Measurements from ENCODE around the gene PGM2L1.
"Not testable (repeated sequence)": the region's sequence is repeated elsewhere in the genome, so short reads cannot be mapped to it uniquely, and the experiment has no call there.

Gene PGM2L1

GRCh38 chr11:74331000-74331399, 67.2 kb downstream of the PGM2L1 start:
- DNase-seq: not testable (repeated sequence)

GRCh38 chr11:74330075-74330858, 68.0 kb downstream of the PGM2L1 start:
- DNase-seq: no peak

DNA sequence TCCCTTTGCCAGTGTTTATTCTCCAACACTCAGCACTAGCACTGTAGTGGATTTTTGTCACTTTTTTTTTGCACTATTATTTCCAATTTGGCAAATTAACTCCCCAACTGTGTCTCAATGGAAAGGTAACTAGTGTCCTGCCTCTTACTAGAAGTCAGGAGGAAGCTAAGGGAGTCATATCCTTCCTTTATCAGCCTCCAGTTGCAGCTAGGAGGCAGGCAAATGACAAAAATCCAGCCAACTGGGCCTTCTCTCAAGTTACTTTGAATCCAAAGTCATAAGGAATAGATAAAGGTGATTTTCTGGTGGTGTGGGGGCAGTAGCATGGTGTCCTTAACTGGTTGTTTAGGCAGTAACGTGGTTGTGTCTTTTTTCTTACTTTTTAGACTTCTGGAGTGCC, 71.2 kb downstream of the PGM2L1 start:
- no peak for DNase-seq

DNA sequence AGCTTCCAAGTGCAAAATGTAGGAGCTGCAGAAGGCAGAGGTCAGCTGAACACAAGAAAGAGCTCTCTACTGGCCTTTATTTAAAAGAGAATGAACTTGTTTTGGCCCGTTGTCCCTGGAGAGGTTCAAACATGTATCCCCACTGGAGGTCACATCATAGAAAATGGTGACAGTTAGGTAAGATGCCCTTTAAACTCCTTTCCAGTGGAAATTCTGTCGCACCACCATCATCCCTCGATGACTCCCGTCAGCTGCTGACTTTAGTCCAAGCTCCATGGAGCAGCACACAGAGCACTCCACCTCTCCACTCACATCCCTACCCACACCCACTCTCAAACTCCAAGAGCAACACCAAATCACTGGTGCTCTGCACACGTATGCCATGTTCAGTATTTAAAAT, 71.6 kb downstream of the PGM2L1 start:
- DNase-seq: no peak

GRCh38 chr11:74325649-74326645, 72.3 kb downstream of the PGM2L1 start:
- DNase-seq: peak; percentile 11

DNA sequence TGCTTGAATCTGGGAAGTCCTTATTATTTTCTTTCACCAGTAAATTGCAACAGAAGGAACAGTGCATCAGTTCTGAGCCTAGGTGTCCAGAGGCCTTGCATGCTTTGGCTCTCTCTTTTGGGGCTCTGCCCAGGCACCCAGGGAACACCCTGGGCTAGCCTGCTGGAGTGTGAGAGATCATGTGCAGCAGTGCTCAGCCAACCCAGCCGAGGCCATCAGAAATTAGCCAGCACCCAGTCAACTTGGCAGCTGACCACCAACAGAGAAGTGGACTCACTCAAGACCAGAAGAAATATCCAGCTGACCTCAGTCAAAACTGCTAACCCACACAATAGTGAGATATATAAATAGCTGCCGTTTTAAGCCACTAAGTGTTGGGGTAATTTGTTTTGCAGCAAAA, 75.6 kb downstream of the PGM2L1 start:
- no peak for DNase-seq

DNA sequence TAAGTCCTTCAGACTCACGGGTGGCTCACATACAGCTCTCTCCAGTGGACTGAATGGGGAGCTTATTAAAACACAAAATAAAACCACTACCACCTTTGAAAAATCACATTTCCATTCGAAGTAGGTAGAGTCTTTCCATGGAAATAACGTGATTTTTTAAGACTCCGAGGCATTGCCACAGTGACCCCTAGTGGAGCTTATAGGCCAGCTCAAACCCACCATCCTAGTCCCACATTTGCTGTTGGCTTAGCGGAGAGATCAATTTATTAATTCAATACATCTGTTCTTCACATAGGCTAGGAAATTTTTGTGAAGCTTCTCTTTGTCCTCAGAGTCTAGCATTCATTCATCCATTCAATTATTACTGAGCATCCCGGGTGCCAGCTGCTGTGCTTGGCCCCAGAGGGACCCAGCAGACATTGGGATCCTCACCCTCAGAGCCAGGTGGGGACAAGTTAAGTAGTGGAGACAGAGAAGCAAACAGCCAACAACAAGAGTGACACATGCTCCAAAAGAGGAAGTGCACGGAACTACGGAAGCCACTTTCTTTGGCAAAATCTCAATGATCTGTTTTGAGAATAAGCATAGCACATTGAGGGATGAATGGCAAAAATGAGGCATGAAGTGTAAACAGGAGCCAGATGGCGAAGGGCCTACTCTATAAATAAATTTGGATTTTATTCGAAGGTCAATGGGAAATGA, 76.6 kb downstream of the PGM2L1 start:
- DNase-seq: peak; percentile 4

- no peak for DNase-seq
Measured at GRCh38 chr11:74320538-74320937, 77.7 kb downstream of the PGM2L1 start.

DNA sequence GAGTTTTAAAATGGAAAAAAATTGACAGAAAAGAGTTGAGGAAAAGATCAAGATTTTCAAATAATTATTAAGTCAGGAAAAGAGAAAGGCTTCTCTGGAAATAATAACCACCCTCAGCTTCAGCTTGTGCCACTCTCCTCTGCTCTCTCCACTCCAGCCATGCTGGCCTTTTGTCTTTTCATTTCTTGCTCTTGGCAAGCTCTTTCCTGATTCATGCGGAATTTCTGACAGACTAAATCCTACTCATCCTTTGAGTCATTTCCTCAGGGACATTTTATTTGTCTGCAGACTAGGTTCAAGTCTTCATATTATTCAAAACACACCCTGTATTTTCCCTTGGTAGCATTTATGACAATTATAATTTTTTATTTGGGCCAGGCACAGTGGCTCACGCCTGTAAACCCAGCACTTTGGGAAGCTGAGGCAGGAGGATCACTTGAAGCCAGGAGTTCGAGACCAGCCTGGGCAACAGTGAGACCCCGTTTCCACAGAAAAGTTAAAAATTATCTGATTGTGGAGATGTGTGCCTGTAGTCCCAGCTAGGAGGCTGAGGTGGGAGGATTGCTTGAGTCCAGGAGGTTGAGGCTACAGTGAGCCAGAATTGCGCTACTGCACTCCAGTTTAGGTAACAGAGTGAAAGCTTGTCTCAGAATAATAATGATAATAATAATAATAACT, 79.0 kb downstream of the PGM2L1 start:
- DNase-seq: no peak

DNA sequence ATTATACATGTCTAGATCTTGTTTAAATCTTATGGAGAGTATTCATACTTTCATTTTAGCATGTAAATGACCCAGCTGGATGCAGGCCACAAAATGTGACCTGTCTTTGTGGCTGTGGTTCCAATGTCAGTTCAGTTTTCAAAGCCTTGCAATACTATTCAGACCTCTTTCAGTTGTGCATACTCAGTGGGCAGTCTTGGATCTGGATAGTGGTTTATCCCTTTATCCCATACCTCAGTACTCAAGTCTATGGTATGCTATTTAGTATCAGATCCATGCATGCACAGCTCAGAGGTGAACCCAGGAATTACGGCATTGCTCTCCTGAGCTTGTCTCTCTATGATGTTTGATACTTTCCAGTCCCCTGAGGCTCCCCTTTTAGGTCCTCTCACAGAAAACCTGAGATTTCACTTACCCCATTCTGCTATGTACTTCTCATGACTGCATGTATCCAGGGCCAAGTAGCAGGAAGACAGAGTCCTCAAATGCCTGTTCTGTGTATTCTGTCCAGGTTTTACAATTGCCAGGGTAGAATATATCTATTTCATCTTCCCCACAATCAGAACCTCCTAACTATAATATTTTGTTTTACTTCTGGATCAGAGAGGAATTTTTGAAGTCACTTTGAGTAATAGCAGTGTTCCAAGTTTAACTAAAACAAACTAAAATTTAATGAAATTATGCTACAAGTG, 79.8 kb downstream of the PGM2L1 start:
- no peak for DNase-seq

DNA sequence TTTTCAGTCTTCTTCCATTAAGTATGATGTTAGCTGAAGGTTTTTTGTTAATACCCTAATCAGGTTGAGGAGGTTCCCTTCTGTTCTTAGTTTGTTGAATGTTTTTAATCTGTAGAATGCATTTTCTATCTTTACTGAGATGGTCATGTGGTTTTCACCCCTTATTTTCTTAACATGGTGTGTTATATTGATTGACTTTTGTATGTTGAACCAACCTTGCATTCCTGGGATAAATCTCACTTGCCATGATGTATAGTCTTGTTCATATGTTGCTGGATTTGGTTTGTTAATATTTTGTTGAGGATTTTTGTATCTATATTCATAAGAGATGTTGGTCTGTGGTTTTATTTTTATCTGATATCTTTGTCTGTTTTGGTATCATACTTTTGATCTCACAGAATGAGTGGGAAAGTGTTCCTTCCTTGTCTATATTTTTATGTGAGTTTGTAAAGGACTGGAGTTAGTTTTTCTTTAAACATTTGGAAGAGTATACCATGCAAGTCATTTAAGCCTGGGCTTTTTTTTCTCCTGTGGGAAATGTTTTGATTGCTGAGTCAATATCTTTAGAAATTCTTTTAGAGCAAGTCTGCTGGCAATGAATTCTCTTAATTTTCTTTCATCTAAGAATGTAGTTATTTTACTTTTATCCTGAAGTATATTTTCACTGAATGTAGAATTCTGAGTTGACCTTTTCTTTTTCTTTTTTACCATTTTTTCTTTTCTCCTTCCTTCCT, 81.3 kb downstream of the PGM2L1 start:
- no peak for DNase-seq

DNA sequence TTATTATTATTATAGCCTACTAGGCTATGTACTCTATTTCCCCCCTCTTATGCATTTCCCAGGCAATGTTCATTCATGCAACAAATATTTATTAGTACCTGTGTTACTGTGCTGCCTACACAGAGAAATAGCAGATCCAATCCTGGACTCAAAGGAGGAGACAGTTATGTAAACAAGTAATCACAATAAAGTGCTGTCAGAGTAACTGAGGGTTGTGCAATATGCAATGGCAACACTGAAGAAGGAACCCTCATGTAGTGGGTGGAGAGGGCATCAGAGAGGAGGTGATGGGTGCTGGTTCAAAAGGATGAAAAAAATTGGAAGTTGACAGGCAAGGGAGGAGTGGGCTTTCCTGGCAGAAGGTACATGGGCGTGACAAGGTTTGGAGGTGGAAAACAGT, 85.9 kb downstream of the PGM2L1 start:
- DNase-seq: no peak

DNA sequence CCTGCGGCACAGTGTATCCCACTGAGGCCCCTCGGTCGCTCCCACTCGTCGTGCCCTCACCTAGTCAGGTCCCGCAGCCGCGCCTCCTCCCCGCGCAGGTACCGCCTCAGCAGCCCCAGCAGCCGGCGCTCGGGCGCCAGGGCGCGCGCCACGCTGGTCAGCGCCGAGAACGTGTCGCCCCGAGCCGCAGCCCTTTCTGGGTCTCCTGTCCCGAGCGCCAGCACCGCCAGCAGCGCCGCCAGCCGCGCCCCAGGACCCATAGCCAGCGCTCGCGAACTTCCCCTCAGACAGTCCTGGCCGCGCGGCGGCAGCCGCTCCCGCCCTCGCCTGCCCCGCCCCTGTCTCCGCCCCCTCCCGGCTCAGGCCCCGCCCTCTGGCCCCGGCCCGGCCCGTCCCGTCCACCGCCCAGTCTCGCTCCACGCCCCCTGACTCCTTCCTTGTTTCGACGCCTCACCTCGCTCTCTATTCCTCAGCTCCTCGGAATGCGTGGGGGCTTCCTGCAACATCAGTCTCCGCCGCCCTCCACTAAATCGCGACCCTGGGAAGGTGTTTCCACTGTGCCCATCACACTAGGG, 86.8 kb downstream of the PGM2L1 start, which contains the start of gene P4HA3:
Gene P4HA3, minus strand, starts transcription at position 289 of the 575 bp plus-strand sequence. Its CDS starts 29 bp downstream, at position 260.
- DNase-seq: peak; percentile 44

- DNase-seq: no peak
Measured at GRCh38 chr11:74310857-74311256, 87.4 kb downstream of the PGM2L1 start.

DNA sequence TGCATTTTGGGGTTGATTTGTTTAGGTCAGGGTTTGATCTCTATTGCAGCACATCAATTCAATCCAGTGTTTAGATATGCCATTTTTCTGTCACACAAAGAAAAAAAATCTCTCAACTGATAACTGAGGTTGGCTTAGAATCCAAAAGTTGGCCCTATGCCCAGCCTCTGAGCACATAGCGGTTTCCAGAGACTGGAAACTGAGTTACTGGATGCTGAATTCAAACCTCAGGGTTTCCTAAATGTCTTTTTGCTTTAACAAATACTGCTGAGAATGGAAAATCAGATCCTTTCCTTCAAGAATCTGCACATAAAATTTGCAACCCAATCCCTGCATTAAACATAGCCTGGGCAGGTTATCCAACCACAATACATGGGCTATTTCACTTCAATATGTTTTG, 90.8 kb downstream of the PGM2L1 start:
- no peak for DNase-seq

DNA sequence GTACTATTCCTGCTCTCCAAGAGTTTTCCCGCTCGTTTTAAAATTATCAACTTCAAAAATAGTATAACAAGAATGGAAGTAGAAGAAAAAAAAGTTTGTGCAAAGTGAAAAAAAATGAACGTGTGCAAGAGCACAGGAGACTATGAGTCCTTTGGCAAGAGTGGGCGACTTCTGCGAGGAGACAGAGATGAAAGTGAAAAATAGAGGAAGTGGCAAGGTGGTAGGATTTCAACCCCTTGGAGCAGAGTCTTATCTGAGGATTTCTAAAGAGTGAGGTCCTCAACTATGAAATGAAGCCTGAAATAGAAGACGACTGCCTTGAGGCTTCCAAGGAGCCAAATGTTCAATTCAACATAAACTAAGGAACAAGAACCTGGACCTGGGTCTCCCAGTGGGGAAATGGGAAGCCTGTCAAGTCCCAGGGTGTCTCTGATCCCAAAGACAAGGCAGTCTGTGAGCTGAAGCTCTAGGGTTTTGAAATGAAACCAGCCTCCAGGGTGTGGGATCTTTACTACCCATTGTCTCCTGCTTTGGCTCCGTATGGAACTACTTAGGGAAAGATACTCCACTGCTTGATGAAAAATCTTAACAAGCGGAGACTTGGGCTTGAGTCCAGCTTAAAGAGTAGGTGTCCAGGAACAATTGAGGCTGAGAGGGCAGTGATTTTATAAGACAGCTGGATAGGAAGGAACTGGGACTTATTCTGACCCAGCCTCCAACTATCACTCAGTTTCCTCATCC, 91.6 kb downstream of the PGM2L1 start:
- no peak for DNase-seq

DNA sequence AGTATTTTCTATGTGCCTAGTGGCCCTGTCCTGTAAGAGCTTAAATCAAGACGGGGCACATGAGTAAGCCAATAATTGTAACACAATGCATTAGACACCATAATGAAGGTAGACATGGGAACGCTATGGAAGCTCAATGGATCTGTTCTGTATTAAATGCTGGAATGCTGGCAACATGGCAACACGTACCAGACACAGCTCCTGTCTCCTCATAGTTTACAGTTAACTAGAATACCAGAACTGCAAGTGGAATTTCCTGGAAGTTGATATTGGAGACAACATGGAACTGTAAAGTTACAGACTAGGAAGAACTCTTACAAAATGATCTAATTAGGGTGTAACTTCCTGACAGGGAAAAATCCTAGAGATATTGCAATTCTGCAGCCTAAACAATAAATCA, 99.2 kb downstream of the PGM2L1 start:
- DNase-seq: no peak

DNA sequence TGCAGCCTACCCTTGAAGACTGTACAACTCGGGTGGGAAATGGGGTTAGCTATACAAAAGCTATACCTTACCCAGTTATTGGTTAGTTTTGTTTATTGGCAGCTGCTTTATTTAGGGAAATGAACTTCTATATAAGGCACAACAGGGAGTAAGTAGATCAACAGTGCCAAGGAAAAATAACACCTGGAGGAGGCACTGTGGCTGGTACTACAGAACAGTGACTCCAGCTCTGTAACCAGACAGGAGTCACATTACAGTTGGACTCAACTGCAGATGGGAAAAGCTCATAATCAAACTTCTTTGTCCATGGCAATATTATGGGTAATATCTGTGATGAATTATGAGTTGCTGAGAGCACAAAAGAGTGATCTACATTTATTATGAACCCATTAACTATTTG, 100.7 kb downstream of the PGM2L1 start:
- peak; percentile 23 for DNase-seq

- DNase-seq: no peak
Measured at GRCh38 chr11:74288911-74289310, 109.3 kb downstream of the PGM2L1 start.

- no peak for DNase-seq
Measured at GRCh38 chr11:74288161-74288560, 110.1 kb downstream of the PGM2L1 start.

All from NCI-H1105 (cell line).